NOMO-1 treated with dmso at 0.1 percent for 144 hours (cell line): ENCODE data around the gene CHRNE.
"Not testable (repeated sequence)": the region's sequence is repeated elsewhere in the genome, so short reads cannot be mapped to it uniquely, and the experiment has no call there.

ENCODE experiments used
- DNase-seq: peaks from one replicate; lab custom pipeline; 2025; ENCODE audit not compliant: unreplicated experiment; lab: John Stamatoyannopoulos, UW

Gene CHRNE

DNA sequence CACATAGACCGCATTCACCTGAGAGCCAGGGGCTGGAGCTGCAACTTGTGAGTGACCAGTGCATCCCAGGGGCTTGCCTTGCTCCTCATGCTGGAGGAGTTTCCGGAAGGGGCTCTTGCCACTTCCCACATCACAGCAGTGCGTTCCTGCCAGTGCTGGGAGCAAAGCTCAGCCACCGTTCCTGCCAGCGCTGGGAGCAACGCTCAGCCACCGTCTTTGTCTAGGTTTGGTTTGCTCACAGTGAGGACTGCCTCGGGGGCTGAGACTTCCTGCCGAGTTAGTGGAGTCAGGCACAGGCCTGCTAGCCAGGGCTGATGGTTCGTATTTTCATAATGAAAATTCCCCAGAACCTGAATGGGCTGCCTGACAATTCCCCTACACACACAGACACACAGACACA, 5.4 kb upstream of the CHRNE start:
- DNase-seq = no peak

DNA sequence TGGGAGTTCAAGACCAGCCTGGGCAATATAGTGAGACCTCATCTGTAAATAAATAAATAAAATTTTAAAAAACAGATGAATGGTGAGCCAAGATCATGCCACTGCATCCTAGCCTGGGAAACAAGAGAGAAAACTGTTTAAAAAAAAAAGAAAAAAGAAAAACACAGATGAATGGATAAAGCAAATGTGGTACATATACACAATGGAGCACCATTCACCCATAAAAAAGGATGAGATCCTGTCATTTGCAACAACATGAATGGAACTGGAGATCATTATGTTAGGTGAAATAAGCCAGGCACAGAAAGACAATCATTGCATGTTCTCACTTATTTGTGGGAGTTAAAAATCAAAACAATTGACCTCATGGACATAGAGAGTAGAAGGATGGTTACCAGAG, 3.7 kb upstream of the CHRNE start:
- not testable (repeated sequence) for DNase-seq

DNA sequence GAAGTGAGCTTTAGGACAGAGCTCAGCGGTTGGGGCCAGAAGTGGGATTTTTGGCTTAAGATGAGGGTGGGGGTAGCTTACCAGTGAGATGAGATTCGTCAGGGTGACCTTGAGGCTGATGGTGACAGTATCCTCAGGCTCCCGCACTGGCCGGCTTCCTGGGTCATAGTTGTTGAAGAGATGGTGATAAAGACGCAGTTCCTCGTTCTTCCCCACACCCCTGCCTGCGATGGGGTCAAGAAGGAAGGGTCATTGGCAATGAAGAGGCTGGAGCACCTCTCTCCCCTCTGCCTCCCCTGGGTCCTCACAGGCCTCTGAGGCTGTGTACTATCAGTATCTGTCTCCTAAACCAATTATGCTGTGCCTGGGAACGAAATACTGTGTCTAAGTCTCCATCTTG, 358 bp downstream of the CHRNE start:
- DNase-seq = no peak

DNA sequence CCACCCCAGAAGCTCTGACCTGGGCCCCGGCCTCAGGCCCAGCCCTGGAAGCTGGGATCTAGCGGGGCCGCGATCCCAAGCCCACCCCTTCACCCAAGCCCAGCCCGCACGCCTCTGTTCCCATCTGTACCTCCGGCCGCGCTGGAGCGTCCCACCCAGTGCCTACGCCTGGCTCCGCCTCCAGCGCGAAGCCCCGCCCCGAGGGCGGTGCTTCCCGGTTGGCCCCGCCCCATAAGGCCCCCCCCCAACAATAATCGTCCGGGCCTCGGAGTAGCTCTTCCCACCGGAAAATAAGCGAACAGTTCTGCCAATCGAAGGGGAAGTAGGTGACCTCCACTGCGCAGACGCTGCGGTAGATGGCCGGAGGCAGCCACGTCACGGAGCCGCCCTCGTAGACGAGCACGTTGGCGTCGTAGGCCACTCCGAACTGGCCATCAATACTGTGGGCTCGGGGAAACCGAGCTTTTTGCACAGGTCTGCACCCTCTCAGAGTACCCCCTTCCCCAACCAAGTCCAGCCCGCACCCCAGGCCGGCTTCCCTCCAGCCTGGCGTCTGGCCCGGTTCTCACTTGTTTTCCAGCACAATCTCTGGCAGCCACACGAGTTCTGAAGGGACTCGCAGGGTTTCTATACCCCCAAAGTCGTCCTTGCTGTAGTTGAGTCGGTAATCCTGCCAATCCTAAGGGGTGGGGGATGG, 1.1 kb downstream of the CHRNE start:
- DNase-seq = no peak

DNA sequence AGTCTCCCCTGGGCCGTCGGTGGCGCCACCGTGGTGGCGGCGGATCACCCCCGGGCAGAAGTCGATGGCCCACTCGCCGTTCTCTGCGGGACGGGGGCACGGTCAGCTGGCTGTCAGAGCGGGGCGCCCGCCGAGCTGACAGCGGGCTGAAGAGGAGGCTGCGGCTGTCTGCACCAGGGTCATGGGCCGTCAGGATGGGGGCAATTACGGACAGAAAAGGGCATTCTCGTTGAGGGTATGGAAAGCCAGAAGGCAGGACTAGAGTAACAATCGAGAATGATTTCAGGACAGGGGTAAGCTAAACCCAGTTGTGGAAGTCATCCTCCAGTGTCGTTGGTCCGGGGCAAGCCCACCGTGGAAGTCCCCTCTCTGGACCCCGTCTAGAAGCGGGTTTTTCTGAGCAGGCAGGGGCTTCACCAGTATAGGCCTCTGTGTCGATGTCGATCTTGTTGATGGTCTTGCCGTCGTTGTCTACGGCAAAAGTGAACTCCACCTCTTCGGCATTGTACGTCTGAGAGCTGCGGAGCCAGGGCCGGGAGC, 1.7 kb downstream of the CHRNE start:
- DNase-seq = no peak

- DNase-seq = no peak
Measured at GRCh38 chr17:4900231-4901107, 2.4 kb downstream of the CHRNE start.

- DNase-seq = peak; percentile 51
Measured at GRCh38 chr17:4899341-4900230, 3.3 kb downstream of the CHRNE start, which contains the start of gene C17orf107. Gene C17orf107 (plus strand): TSS chr17:4899536. CDS start chr17:4899763, 227 bp downstream.

GRCh38 chr17:4898927-4899326, 4.0 kb downstream of the CHRNE start:
- no peak for DNase-seq

DNA sequence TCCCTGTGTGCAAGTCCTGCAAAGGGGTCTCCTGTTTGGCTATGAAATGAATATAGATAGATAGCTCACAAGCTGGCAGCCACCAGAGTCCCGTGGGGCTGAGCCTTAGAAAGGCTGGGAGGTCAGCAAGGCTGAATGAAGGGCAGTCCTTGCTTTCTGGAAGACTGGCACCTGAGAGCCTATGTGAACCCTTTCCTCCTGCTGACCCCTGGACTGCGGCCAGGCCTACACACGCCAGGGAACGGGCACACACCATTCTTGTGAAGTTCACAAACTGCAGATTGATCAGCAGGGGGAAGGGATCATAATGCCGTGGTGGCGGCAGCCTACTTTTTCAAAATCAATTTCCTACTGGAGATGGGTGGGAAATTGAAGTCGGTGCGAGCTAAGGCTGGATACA, 4.5 kb downstream of the CHRNE start:
- no peak for DNase-seq

DNA sequence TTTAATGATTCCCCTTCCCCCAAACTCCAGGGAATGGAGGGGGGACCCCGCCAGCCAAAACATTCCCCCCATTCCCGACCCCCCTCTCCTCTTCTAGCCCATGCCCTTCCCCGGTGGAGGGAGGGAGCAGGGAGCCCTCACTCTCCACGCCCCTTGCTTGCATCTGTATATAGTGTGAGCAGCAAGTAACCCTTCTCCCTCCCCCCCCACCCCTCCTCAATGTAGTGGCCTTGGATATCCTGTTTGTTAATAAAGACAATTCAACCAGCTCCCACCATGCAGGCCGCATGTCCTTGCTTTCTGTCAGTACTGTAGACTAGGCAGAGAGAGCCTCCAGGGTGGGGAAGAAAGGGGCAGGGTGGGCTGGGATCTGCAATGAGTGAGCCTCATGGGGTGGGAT, 5.1 kb downstream of the CHRNE start:
- no peak for DNase-seq

DNA sequence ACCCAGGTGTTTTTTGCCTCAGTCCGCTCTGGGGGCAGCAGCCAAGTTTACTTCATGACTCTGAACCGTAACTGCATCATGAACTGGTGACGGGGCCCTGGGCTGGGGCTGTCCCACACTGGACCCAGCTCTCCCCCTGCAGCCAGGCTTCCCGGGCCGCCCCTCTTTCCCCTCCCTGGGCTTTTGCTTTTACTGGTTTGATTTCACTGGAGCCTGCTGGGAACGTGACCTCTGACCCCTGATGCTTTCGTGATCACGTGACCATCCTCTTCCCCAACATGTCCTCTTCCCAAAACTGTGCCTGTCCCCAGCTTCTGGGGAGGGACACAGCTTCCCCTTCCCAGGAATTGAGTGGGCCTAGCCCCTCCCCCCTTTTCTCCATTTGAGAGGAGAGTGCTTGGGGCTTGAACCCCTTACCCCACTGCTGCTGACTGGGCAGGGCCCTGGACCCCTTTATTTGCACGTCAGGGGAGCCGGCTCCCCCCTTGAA, 5.7 kb downstream of the CHRNE start:
- DNase-seq = no peak

DNA sequence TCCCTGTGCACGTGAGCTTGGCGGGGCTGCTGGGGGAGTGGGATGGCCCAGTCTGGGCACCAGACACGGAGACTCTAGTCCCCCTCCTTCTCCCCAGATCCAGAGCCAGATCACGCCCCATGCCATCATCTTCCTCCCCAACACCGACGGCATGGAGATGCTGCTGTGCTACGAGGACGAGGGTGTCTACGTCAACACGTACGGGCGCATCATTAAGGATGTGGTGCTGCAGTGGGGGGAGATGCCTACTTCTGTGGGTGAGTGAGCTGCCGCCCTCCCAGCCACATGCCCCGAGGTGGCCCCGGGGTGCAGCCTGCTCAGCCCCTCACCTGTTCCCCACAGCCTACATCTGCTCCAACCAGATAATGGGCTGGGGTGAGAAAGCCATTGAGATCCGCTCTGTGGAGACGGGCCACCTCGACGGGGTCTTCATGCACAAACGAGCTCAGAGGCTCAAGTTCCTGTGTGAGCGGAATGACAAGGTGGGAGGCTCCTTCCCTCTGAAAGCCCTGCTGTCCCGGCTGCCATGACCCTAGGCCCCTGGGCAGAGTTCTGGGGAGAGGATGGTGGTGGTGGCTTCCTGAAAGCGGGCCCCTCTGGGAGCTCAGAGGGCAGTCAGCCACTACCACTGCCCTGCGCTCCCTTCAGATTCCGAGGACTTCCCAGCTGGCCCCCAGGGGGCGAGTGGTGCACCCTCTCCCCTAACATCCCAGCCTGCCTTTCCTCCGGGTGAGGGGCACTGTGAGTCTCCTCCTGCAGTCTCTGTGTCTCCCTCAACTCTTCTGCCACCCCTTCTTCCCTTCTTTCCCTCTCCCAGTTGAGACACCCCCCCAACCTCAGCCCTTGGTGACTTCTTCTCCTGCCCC, 6.3 kb downstream of the CHRNE start:
- DNase-seq = no peak

GRCh38 chr17:4895657-4896331, 7.1 kb downstream of the CHRNE start:
- DNase-seq = no peak

- DNase-seq = no peak
Measured at GRCh38 chr17:4895121-4895520, 7.8 kb downstream of the CHRNE start.

DNA sequence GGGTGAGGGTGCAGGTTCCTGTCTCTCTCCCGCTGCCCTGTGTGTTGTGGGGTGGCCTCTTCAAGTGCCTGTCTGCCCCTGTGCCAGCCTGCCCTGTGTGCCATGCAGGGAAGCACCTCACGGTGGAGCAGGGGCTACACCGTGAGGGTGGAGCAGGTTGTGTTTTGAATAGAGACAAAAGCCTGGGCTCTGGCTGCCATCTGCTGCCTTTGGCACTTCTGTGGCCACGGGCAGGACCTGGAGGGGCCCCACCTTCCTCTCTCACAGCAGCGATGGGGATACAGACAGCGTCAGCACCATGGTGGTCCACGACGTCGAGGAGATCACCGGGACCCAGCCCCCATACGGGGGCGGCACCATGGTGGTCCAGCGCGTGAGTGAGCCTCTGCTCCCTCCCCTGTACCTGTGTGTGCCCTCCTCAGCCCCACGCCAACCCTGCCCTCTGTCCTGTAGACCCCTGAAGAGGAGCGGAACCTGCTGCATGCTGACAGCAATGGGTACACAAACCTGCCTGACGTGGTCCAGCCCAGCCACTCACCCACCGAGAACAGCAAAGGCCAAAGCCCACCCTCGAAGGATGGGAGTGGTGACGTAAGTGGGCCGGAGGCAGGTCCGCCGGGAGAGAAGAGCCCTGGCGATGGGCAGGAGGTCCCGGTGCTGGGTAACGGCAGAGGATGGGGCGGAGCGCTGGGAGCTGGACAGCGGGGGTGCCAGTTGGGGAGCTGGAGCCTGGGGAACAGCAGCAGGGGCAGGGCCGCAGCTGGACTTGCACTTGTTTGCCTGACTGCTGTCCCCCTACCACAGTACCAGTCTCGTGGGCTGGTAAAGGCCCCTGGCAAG, 9.0 kb downstream of the CHRNE start:
- DNase-seq = no peak

DNA sequence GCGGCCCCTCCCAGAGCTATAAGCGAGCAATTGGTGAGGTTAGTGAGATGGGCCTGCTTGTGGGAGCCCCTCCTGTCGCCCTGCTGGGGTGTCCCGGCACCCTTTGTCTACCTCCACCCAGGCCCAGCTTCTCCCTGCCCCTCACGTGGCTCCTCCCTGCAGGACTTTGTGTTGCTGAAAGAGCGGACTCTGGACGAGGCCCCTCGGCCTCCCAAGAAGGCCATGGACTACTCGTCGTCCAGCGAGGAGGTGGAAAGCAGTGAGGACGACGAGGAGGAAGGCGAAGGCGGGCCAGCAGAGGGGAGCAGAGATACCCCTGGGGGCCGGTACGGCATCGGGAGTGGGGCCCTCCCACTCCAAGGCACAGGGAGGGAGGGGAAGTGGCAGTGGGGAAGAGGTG, 9.6 kb downstream of the CHRNE start:
- DNase-seq = no peak

GRCh38 chr17:4892499-4893221, 10.2 kb downstream of the CHRNE start:
- DNase-seq = no peak
